Bronchus fibroblast of lung (primary cell): ENCODE measurements around the gene FBXO9. TPM values are rescaled to one million over a fixed set of nuclear protein-coding genes. Genes with fewer than 3 reads are reported as not detected.

Source experiments
- total RNA-seq: library from RNA; depleted of rRNA; stranded (reverse); fragments of >200 nt; gene quantifications from 2 replicates; pipeline ENCODE4 v1.2.3, GENCODE V29; 2015

The FBXO9 gene
- 26.5 and 34.0 TPM in 2 replicates for total RNA-seq

GRCh38 chr6:53065266-53066076 lies at the start of gene FBXO9:
Gene FBXO9, plus strand, starts transcription at chr6:53065404. Its CDS starts 386 bp downstream, at chr6:53065790.

GRCh38 chr6:53148684-53149083 lies 83.5 kb downstream of the FBXO9 start, which contains the start of gene GCM1:
Gene GCM1, minus strand, starts transcription at chr6:53148841. Its CDS starts 3,209 bp downstream, at chr6:53145632.

Other genes starting within 250 kb of the FBXO9 start
- gene GSTA5, start 224.6 kb upstream of the FBXO9 start, total RNA-seq = not detected in 2 replicates
- gene GSTA3, start 155.7 kb upstream of the FBXO9 start, total RNA-seq = not detected in 2 replicates
- gene GSTA4, start 70.1 kb upstream of the FBXO9 start, total RNA-seq = 38.9 and 44.2 TPM in 2 replicates
- 11.3 and 12.8 TPM in 2 replicates for gene CILK1, start 3.6 kb upstream of the FBXO9 start, total RNA-seq
- not detected in 2 replicates for gene GCM1, start 83.4 kb downstream of the FBXO9 start, total RNA-seq